ENCODE results near the gene NFAM1.

DNA sequence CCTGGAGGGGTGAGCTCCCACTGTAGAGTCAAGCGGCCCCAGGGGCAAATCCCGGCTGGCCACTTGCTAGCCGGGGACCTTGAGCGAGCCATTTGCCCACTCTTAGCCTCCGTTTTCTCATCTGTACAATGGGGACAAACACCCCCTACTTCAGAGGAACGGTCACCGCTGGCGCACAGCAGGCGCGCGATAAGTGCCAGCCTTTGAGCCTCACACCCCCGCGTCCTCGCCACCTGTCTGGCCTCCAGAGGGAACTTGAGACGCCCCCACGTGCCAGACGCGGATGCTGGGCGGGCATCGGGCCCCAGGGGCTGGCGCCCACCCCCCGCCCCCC is 89.1 kb downstream of the NFAM1 start:
- TF ChIP-seq, protein P1, sequence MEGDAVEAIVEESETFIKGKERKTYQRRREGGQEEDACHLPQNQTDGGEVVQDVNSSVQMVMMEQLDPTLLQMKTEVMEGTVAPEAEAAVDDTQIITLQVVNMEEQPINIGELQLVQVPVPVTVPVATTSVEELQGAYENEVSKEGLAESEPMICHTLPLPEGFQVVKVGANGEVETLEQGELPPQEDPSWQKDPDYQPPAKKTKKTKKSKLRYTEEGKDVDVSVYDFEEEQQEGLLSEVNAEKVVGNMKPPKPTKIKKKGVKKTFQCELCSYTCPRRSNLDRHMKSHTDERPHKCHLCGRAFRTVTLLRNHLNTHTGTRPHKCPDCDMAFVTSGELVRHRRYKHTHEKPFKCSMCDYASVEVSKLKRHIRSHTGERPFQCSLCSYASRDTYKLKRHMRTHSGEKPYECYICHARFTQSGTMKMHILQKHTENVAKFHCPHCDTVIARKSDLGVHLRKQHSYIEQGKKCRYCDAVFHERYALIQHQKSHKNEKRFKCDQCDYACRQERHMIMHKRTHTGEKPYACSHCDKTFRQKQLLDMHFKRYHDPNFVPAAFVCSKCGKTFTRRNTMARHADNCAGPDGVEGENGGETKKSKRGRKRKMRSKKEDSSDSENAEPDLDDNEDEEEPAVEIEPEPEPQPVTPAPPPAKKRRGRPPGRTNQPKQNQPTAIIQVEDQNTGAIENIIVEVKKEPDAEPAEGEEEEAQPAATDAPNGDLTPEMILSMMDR (IDR thresholded peaks at IDR 0.05; ENCODE audit: extremely low read depth in 1 of 2, insufficient read depth in 1 of 2, low read depth in 1 of 2, low read length in 2 of 2) = no peak
- no peak for TF ChIP-seq POLR2AphosphoS5 (IDR thresholded peaks at IDR 0.05; ENCODE audit: insufficient read depth, low read depth, low read length)
- TF ChIP-seq EZH2 (IDR thresholded peaks at IDR 0.05; ENCODE audit: borderline replicate concordance, low read depth, low read length, severe bottlenecking) = no peak
- TF ChIP-seq POLR2A (IDR thresholded peaks at IDR 0.05; ENCODE audit: low read depth, low read length) = no peak
- no peak for TF ChIP-seq GATA2 (IDR thresholded peaks at IDR 0.05; ENCODE audit: insufficient read depth, insufficient read length, low read depth, low read length)
- TF ChIP-seq, protein P2, sequence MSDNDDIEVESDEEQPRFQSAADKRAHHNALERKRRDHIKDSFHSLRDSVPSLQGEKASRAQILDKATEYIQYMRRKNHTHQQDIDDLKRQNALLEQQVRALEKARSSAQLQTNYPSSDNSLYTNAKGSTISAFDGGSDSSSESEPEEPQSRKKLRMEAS (IDR thresholded peaks at IDR 0.05; ENCODE audit: insufficient read depth, insufficient read length) = no peak
- TF ChIP-seq FOS (IDR thresholded peaks at IDR 0.05; ENCODE audit: borderline replicate concordance, insufficient read depth, low read length) = no peak
- TF ChIP-seq JUN (IDR thresholded peaks at IDR 0.05; ENCODE audit: borderline replicate concordance, insufficient read depth, insufficient read length, low read depth) = no peak
- no peak for TF ChIP-seq MYC (IDR thresholded peaks at IDR 0.05; ENCODE audit: low read depth, low read length)

Measured in endothelial cell of umbilical vein (primary cell).